Mucosa of descending colon (tissue), 3 donors: Measurements from ENCODE around the gene MAPRE2. TPM values are rescaled to one million over a fixed set of nuclear protein-coding genes. Genes with fewer than 3 reads are reported as not detected.

Experiments used
- ATAC-seq: fragments of 200-7000 bp; cut with Tn5 transposase; one replicate; pipeline ENCODE4 v1.9.1; 2020; ENCODE audit warnings: mild to moderate bottlenecking, moderate library complexity
- DNase-seq, 3 donors: peaks; one replicate each; pipeline ENCODE4 v3.0.0-alpha.2; 2020
- H3K36me3 ChIP-seq: fragments of 200-600 bp; one replicate; pipeline ENCODE4 v1.8.0; 2021; ENCODE audit warnings: low read depth, mild to moderate bottlenecking
- H3K4me1 ChIP-seq: fragments of 200-600 bp; one replicate; pipeline ENCODE4 v1.8.0; 2021; ENCODE audit warnings: low read depth, mild to moderate bottlenecking
- H3K4me3 ChIP-seq: fragments of 200-600 bp; one replicate; pipeline ENCODE4 v1.8.0; 2021; ENCODE audit warnings: mild to moderate bottlenecking
- H3K9me3 ChIP-seq: fragments of 200-600 bp; one replicate; pipeline ENCODE4 v1.8.0; 2021; ENCODE audit warnings: mild to moderate bottlenecking
- CTCF ChIP-seq: fragments of 200-600 bp; IDR thresholded peaks from one replicate; pipeline ENCODE4 v1.8.0; 2022; ENCODE audit warnings: antibody characterized with exemption, mild to moderate bottlenecking
- intact Hi-C, 2 donors: fragments of 100-400 bp; cut with DNase I in 1 of 2; cut with micrococcal nuclease in 1 of 2; formaldehyde crosslinking; loops; one replicate each; pipeline versions ENCODE4 v1.11.0 to v1.11.1; 2022; cut with DNase I, micrococcal nuclease
- total RNA-seq, 3 donors: library from RNA; stranded (reverse); fragmentation: NEBNext Ultra II Directional in 2 of 3; extraction: Animal tissue kit (Norgen Biotek cat#: 25700) in 2 of 3; gene quantifications; one replicate each; pipeline versions ENCODE4 v1.2.1 to v1.2.4, GENCODE V29; 2021 to 2023
- donor health status: DM: no; HTN: no; CAD: no; lungs with moderate emphysema.
- donor health status: DM: no; HTN: no; CAD: no.
- donor health status: DM: no; HTN: yes; CAD: no.

Gene MAPRE2
- total RNA-seq, 3 donors from 2014 or later, result 26.4 to 31.3 (median 27.3) TPM

GRCh38 chr18:35026407-35027061, 14.7 kb upstream of the MAPRE2 start:
- ATAC-seq (no peak), DNase-seq (no peak)
- Histone ChIP-seq H3K36me3 (no peaks in the 10 kb centered on the region), H3K9me3 (no peaks in the 10 kb centered on the region), H3K4me3 (no peak overlapping the region), H3K4me1 (peaks cover 19% of the 10 kb centered on the region)
- no peak for TF ChIP-seq CTCF
- intact Hi-C loops, result no loop called here

GRCh38 chr18:35027206-35027605, 14.0 kb upstream of the MAPRE2 start:
- ATAC-seq (no peak), DNase-seq (no peak)
- H3K9me3 ChIP-seq, result no peaks in the 10 kb centered on the region
- H3K4me3 ChIP-seq, result no peak overlapping the region
- no peak for TF ChIP-seq CTCF
- H3K4me1 ChIP-seq, result peaks cover 19% of the 10 kb centered on the region
- intact Hi-C loops, result no loop called here
- H3K36me3 ChIP-seq, result no peaks in the 10 kb centered on the region

DNA sequence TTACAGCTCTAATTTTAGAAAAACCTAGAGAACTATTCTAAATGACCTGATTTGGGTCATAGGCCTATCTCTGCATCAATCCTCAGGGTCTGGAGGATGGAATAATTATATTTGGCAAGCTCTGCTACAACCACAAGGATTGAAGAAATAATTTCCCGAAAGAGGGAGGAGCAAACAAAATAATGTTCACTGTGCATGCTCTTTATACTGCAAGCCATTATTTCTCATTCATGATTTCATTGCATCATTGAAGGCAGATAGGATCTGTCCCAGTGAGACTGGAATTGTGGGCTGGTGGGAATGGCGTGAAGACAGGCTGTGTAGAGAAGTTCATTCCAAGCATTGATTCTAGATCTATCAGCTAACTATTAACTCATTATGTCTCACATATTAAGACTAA, 12.7 kb upstream of the MAPRE2 start:
- Histone ChIP-seq H3K4me3 (no peak overlapping the region), H3K36me3 (no peaks in the 10 kb centered on the region), H3K4me1 (peaks cover 19% of the 10 kb centered on the region), H3K9me3 (no peaks in the 10 kb centered on the region)
- no peak for TF ChIP-seq CTCF
- DNase-seq, result no peak
- ATAC-seq, result no peak
- intact Hi-C loops, result no loop called here

- no peak for ATAC-seq
- H3K36me3 ChIP-seq, result no peaks in the 10 kb centered on the region
- no peak for TF ChIP-seq CTCF
- intact Hi-C loops, result no loop called here
- no peaks in the 10 kb centered on the region for H3K9me3 ChIP-seq
- no peak overlapping the region for H3K4me3 ChIP-seq
- DNase-seq, result no peak
- H3K4me1 ChIP-seq, result peaks cover 19% of the 10 kb centered on the region
Observed at GRCh38 chr18:35029103-35029502, 12.1 kb upstream of the MAPRE2 start.

DNA sequence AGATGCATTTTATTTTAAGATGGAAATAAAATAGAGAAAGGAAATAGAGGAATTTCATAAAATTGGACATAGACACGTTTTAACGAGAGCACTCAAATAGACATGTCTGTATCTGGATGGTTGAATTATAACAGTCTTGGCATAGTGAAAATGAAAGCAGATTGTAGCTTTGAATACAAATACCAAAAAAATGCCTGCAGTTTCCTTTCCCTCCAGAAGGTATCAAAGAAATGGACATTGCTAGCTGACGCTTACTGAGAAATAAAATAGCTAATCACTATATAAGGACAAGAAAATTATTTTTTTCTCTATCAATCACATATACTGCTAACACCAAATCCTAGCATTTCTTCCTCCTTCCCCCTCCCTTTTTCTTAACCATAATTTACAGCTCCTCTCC, 11.4 kb upstream of the MAPRE2 start:
- intact Hi-C loops, result no loop called here
- Histone ChIP-seq H3K36me3 (no peaks in the 10 kb centered on the region), H3K9me3 (no peaks in the 10 kb centered on the region), H3K4me3 (no peak overlapping the region), H3K4me1 (peaks cover 18% of the 10 kb centered on the region)
- TF ChIP-seq CTCF, result no peak
- ATAC-seq, result peak; percentile 63
- no peak for DNase-seq
